K562 (cell line): ENCODE results near the gene TSTD2. TPM values are rescaled to one million over a fixed set of nuclear protein-coding genes. Genes with fewer than 3 reads are reported as not detected.
A peak's percentile ranks its signal among the peaks of the same experiment; 100 is the strongest.

Experiments
- ATAC-seq: fragments of 200-7000 bp; cut with Tn5 transposase; 3 replicates; pipeline ENCODE4 v1.9.1; 2020; ENCODE audit warnings: moderate library complexity
- BruUV-seq: library from RNA; stranded (reverse); fragments of 400-500 nt; replicated peaks from 2 replicates; lab custom pipeline; 2021; lab: Mats Ljungman, UMichigan
- CTCF ChIA-PET: fragments of 300-600 bp; formaldehyde crosslinking; extraction: SDS; loops from one replicate; lab custom pipeline; 2021; ENCODE audit warnings: low intra/inter-chr PET ratio; lab: Yijun Ruan, JAX
- POLR2A ChIA-PET: fragments of 300-600, 350-650 bp; sonication (Branson Sonifier 250); formaldehyde crosslinking; extraction: SDS; loops from one replicate; lab custom pipeline; 2021; ENCODE audit warnings: antibody characterized with exemption, inconsistent platforms; lab: Yijun Ruan, JAX
- DNase-seq, 4 experiments: peaks; one replicate each; pipeline versions ENCODE4 v3.0.0 to v3.0.0-alpha.2; 2011 to 2018; ENCODE audit warnings: low spot score in 3 of 4, mixed read lengths in 3 of 4; ENCODE audit errors: extremely low read depth in 1 of 4
- FAIRE-seq: peaks from 2 replicates; lab custom pipeline; 2011; peaks lifted over from hg19 to GRCh38; lab: Jason Lieb, UNC
- H2AFZ ChIP-seq: 2 replicates; pipeline ENCODE4 v1.6.0; 2011; ENCODE audit warnings: low read depth, low read length, control low read depth, inconsistent platforms
- H3K27ac ChIP-seq: fragments of 200-600 bp; 3 replicates; pipeline ENCODE4 v1.8.0; 2011; ENCODE audit warnings: low read depth, mild to moderate bottlenecking, control low read depth, inconsistent platforms, low read length, moderate library complexity, mixed read lengths; ENCODE audit errors: extremely low read depth
- H3K27me3 ChIP-seq, 2 experiments: fragments of 300-600 bp in 1 of 2; 2 replicates in 1 of 2; 3 replicates in 1 of 2; pipeline versions ENCODE4 v1.6.0 to v1.8.0; 2011; ENCODE audit warnings: inconsistent platforms in 2 of 2, low read length in 2 of 2, mild to moderate bottlenecking in 1 of 2, mixed read lengths in 1 of 2, moderate library complexity in 1 of 2; ENCODE audit not compliant: control insufficient read depth in 2 of 2, insufficient read depth in 2 of 2
- H3K36me3 ChIP-seq: fragments of 300-600 bp; 3 replicates; pipeline ENCODE4 v1.8.0; 2011; ENCODE audit warnings: mild to moderate bottlenecking, low read length, inconsistent platforms; ENCODE audit not compliant: control insufficient read depth, insufficient read depth
- H3K4me1 ChIP-seq, 2 experiments: fragments of 200-600 bp in 1 of 2; replicated peaks in 1 of 2; 2 replicates in 1 of 2; 3 replicates in 1 of 2; pipeline versions ENCODE4 v1.5.1 to v1.8.0; 2011; ENCODE audit warnings: inconsistent platforms in 2 of 2, low read length in 2 of 2, mild to moderate bottlenecking in 1 of 2, mixed read lengths in 1 of 2, moderate library complexity in 1 of 2; ENCODE audit not compliant: control insufficient read depth in 2 of 2, insufficient read depth in 2 of 2
- H3K4me2 ChIP-seq: 2 replicates; pipeline ENCODE4 v1.6.1; 2011; ENCODE audit warnings: low read length, control low read depth, inconsistent platforms, mixed read lengths; ENCODE audit not compliant: insufficient read depth
- H3K4me3 ChIP-seq: fragments of 200-600 bp; sonication (generic), shearing (Covaris generic); 2 replicates; pipeline ENCODE4 v1.5.1; 2016; ENCODE audit warnings: control low read depth, inconsistent platforms
- H3K79me2 ChIP-seq: fragments of 200-600 bp; 3 replicates; pipeline ENCODE4 v1.8.0; 2011; ENCODE audit warnings: low read length, inconsistent platforms; ENCODE audit not compliant: control insufficient read depth, insufficient read depth
- H3K9ac ChIP-seq, 2 experiments: 2 replicates each; pipeline versions ENCODE4 v1.6.0 to v1.6.1; 2011; ENCODE audit warnings: low read depth in 2 of 2, low read length in 2 of 2, control low read depth in 1 of 2, inconsistent platforms in 1 of 2, mild to moderate bottlenecking in 1 of 2, mixed read lengths in 1 of 2; ENCODE audit not compliant: insufficient read depth in 1 of 2
- H3K9me1 ChIP-seq: one replicate; pipeline ENCODE4 v1.6.0; 2011; ENCODE audit warnings: inconsistent platforms, mild to moderate bottlenecking, low read length, moderate library complexity; ENCODE audit not compliant: control insufficient read depth, insufficient read depth
- H3K9me3 ChIP-seq: replicated peaks from 2 replicates; pipeline ENCODE4 v1.5.1; 2011; ENCODE audit warnings: low read depth, low read length, inconsistent platforms; ENCODE audit not compliant: control insufficient read depth, insufficient read depth
- H4K20me1 ChIP-seq: replicated peaks from 2 replicates; pipeline ENCODE4 v1.6.1; 2011; ENCODE audit warnings: low read length, inconsistent platforms, mixed read lengths; ENCODE audit not compliant: control insufficient read depth, insufficient read depth
- CBX5 ChIP-seq: IDR thresholded peaks from 2 replicates; pipeline ENCODE4 v1.6.1; 2014; ENCODE audit warnings: low read depth, borderline replicate concordance
- COPS2 ChIP-seq: fragments of 450-650 bp; conservative IDR thresholded peaks from 2 replicates; pipeline ENCODE4 v1.6.1; 2016; ENCODE audit warnings: mild to moderate bottlenecking, moderate library complexity
- FUS ChIP-seq: fragments of 200-400 bp; formaldehyde crosslinking; optimal IDR thresholded peaks from 2 replicates; pipeline ENCODE3; 2017; ENCODE audit warnings: low read depth, low read length
- GABPA ChIP-seq: fragments of 200-800 bp; sonication (Bioruptor generic); conservative IDR thresholded peaks from 2 replicates; pipeline ENCODE4 v1.6.1; 2016; ENCODE audit warnings: low read depth, missing genetic modification characterization, missing compliant biosample characterization
- HDAC8 ChIP-seq: fragments of 450-650 bp; IDR thresholded peaks from 2 replicates; pipeline ENCODE4 v1.6.1; 2016; ENCODE audit warnings: mild to moderate bottlenecking, missing genetic modification characterization, moderate library complexity, missing compliant biosample characterization
- SAFB2 ChIP-seq: fragments of 200-400 bp; formaldehyde crosslinking; IDR thresholded peaks from 2 replicates; pipeline ENCODE4 v1.6.1; 2018; ENCODE audit warnings: borderline replicate concordance, low read length, low read depth, moderate library complexity; ENCODE audit not compliant: severe bottlenecking
- SIN3A ChIP-seq, 2 experiments: fragments of 150-350 bp in 1 of 2; IDR thresholded peaks; 2 replicates each; pipeline ENCODE4 v1.6.1; 2011 to 2016; ENCODE audit warnings: borderline replicate concordance in 2 of 2, low read depth in 2 of 2, low read length in 2 of 2, mild to moderate bottlenecking in 2 of 2, moderate library complexity in 2 of 2; ENCODE audit not compliant: control insufficient read depth in 1 of 2
- SMARCB1 ChIP-seq: IDR thresholded peaks from 2 replicates; pipeline ENCODE4 v1.6.1; 2011; ENCODE audit warnings: improper control_type of control experiment, low read depth; ENCODE audit not compliant: insufficient read length
- SRSF7 ChIP-seq: fragments of 200-400 bp; formaldehyde crosslinking; optimal IDR thresholded peaks from 2 replicates; pipeline ENCODE3; 2017; ENCODE audit warnings: mild to moderate bottlenecking, low read depth, low read length
- ZNF133 ChIP-seq: fragments of 250-450 bp; sonication (Bioruptor Pico); IDR thresholded peaks from 2 replicates; pipeline ENCODE4 v1.4.0; 2020; ENCODE audit warnings: mild to moderate bottlenecking
- ZNF695 ChIP-seq: fragments of 450-650 bp; formaldehyde crosslinking; IDR thresholded peaks from 2 replicates; pipeline ENCODE4 v1.4.0; 2020; ENCODE audit warnings: mild to moderate bottlenecking, moderate library complexity
- WGBS: fragments of 100-300 bp; shearing (Covaris generic); methylation state at CpG from one replicate; pipeline ENCODE4 v1.1.6; 2016; ENCODE audit warnings: low coverage, mixed read lengths; ENCODE audit not compliant: insufficient coverage; ENCODE audit errors: missing lambda C conversion rate; 5-methylcytosine and 5-hydroxymethylcytosine counted together
- in situ Hi-C: fragments of 300-500 bp; cut with MboI; formaldehyde crosslinking; loops from 4 replicates; pipeline ENCODE4 v1.15.0; 2018; ENCODE audit warnings: inconsistent platforms, mixed read lengths
- intact Hi-C: fragments of 100-400 bp; cut with micrococcal nuclease; formaldehyde crosslinking; loops from 2 replicates; pipeline ENCODE4 v1.14.2; 2022
- polyA plus RNA-seq, 8 experiments: library from polyadenylated mRNA; depleted of rRNA in 4 of 8; stranded (reverse) in 5 of 8; unstranded in 3 of 8; fragments of >200 nt; fragmentation: Nextera tagmentation in 2 of 8; fragmentation: Illumina TruSeq in 1 of 8; extraction: Ambion mirVana in 2 of 8; extraction: Trizol in 1 of 8; gene quantifications; 2 replicates each; pipeline versions ENCODE4 v1.2.1 to v1.2.3, GENCODE V29; 2011 to 2014; ENCODE audit warnings: inconsistent platforms in 1 of 8, missing spikeins in 1 of 8
- total RNA-seq, 7 experiments: library from RNA; depleted of rRNA in 6 of 7; stranded (reverse); fragments of >200 nt in 6 of 7; fragmentation: Illumina TruSeq in 2 of 7; extraction: Trizol in 2 of 7; gene quantifications; 2 replicates each; pipeline versions ENCODE4 v1.2.1 to v1.2.3, GENCODE V29; 2011 to 2021; ENCODE audit warnings: low replicate concordance in 1 of 7
- TF ChIP-seq, protein P1 (sequence below): fragments of 250-450 bp; sonication (Bioruptor Pico); IDR thresholded peaks from 2 replicates; pipeline ENCODE4 v1.8.0; 2021; ENCODE audit warnings: mild to moderate bottlenecking, moderate library complexity
- TF ChIP-seq, protein P2 (sequence below): sonication (generic); formaldehyde crosslinking; IDR thresholded peaks from 2 replicates; pipeline ENCODE4 v1.9.0; 2022; ENCODE audit warnings: mild to moderate bottlenecking, missing genetic modification reagents

TSTD2 gene
- total and polyA plus RNA-seq, 9 of the 15 experiments (the other 6 are each of a cell fraction or from before 2014, with no cell fraction given), result 10.1 to 36.7 (median 19.0) TPM

DNA sequence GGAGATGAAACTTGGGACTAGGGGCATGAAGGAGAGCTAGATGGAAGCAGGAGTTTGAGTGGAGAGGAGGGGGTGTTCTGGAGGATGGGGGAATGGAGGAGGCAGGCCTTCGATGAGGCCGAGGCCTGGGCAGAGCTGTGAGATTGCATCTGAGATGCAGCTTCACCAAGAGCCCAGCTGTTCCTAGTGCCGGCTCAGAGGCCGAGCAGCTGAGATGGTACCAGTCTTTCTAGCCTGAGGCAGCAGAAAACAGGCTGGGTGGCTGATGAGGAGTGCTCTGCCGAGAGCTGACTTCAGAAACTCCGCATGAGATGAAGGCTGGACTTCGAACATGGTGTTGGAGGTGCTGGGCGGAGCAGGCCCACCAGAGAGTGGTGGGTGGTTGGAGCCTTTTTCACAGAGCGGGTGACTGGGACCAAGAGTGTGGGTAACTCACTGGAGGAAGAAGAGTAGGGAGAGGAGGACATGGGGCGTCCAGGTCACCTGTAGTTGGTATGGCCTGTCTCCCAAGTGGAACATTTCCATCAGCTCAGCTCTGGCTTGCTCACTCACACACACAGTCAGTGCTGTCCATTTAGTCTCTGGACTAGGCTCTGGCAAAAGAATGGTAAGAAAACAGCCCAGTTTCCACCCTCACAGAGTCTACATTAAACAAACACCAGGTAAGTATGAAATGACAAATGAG is 77.0 kb downstream of the TSTD2 start:
- TF ChIP-seq SRSF7 (no peak), CBX5 (no peak)
- intact Hi-C loops (no loop called here), in situ Hi-C loops (no loop called here)
- 92% methylated on average over 8 of the region's 10 CpGs for WGBS
- Histone ChIP-seq H3K27me3 (no peaks in the 10 kb centered on the region), H3K4me3 (no peak overlapping the region), H4K20me1 (0 out of 2 replicates have a peak, but pooled peaks cover 5% of the 10 kb centered on the region), H2AFZ (no peak overlapping the region), H3K4me1 (no peaks in the 10 kb centered on the region), H3K9me3 (no peaks in the 10 kb centered on the region), H3K9me1 (no peaks in the 10 kb centered on the region), H3K36me3 (peaks cover 42% of the 10 kb centered on the region), H3K9ac (peak overlapping the region in 1 of 2 experiments; percentile 1; a peak in 1 of 4 replicates), H3K79me2 (no peaks in the 10 kb centered on the region), H3K4me2 (no peak overlapping the region), H3K27ac (no peak overlapping the region)
- ATAC-seq (no peak), DNase-seq (no peak), FAIRE-seq (no peak)
- CTCF ChIA-PET, result no interaction called here
- no TSS peak for BruUV-seq
- POLR2A ChIA-PET, result interaction anchor here (0.7 to 2.1 kb wide), 5 partner anchors 10 to 52 kb away, joined by 3 to 6 read pairs (median 3); no protein-coding TSS in a partner anchor

DNA sequence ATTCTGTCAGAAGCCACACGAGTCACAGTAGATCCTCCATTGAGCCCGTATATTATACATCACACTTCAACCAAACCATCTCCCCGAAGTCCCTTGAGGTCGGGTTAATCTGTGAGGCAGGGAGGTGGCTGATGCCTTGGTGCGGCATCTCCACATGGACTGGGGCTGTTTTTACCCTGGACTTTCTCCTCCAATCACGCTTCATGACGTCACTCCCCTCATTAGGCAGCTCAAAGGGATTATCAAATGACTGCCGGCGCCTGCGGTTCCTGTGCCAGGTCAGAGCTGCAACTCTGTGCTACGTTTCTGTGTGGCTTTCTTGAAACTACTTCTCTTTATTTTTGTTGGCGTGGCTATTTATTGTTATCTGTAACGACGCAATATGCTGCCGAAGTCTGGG is 78.0 kb downstream of the TSTD2 start:
- H3K4me2 ChIP-seq, result no peak overlapping the region
- no peak overlapping the region for H3K27ac ChIP-seq
- no TSS peak for BruUV-seq
- WGBS, result 82% methylated on average over 14 of the region's 15 CpGs
- no peaks in the 10 kb centered on the region for H3K27me3 ChIP-seq
- no peak overlapping the region for H3K9ac ChIP-seq
- ATAC-seq, result no peak
- DNase-seq, result no peak
- H3K36me3 ChIP-seq, result peaks cover 42% of the 10 kb centered on the region
- FAIRE-seq, result no peak
- intact Hi-C loops, result no loop called here
- no peak overlapping the region for H2AFZ ChIP-seq
- no peak overlapping the region for H3K4me3 ChIP-seq
- ChIA-PET POLR2A (interaction anchor here (0.9 to 2.1 kb wide), 2 partner anchors 11 to 51 kb away, joined by 3 to 6 read pairs; no protein-coding TSS in a partner anchor), CTCF (no interaction called here)
- H3K9me3 ChIP-seq, result no peaks in the 10 kb centered on the region
- no peaks in the 10 kb centered on the region for H3K79me2 ChIP-seq
- H3K4me1 ChIP-seq, result no peaks in the 10 kb centered on the region
- no peaks in the 10 kb centered on the region for H3K9me1 ChIP-seq
- H4K20me1 ChIP-seq, result 0 out of 2 replicates have a peak, but pooled peaks cover 5% of the 10 kb centered on the region
- in situ Hi-C loops, result no loop called here
- TF ChIP-seq, protein P1, sequence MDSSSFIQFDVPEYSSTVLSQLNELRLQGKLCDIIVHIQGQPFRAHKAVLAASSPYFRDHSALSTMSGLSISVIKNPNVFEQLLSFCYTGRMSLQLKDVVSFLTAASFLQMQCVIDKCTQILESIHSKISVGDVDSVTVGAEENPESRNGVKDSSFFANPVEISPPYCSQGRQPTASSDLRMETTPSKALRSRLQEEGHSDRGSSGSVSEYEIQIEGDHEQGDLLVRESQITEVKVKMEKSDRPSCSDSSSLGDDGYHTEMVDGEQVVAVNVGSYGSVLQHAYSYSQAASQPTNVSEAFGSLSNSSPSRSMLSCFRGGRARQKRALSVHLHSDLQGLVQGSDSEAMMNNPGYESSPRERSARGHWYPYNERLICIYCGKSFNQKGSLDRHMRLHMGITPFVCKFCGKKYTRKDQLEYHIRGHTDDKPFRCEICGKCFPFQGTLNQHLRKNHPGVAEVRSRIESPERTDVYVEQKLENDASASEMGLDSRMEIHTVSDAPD (CRISPR knock-in tag), result no peak
- TF ChIP-seq GABPA (tag) (no peak), ZNF133 (CRISPR knock-in tag) (no peak), SAFB2 (no peak), SMARCB1 (no peak), HDAC8 (no peak), COPS2 (no peak), FUS (no peak), SIN3A (IDR thresholded peaks at IDR 0.05; ENCODE audit: borderline replicate concordance in 2 of 2, control insufficient read depth in 1 of 2, low read depth in 2 of 2, low read length in 2 of 2) (no peak), ZNF695 (CRISPR knock-in tag) (no peak)
- TF ChIP-seq, protein P2, sequence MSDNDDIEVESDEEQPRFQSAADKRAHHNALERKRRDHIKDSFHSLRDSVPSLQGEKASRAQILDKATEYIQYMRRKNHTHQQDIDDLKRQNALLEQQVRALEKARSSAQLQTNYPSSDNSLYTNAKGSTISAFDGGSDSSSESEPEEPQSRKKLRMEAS (CRISPR knock-in tag), result no peak
